ENCODE measurements around the gene OLFML2B.

OLFML2B gene

GRCh38 chr1:161945306-161946060, 78.2 kb downstream of the OLFML2B start:
- DNase-seq (ENCODE audit: low spot score), result no peak

- DNase-seq (ENCODE audit: low spot score), result no peak
Measured at GRCh38 chr1:161944381-161944780, 79.3 kb downstream of the OLFML2B start.

- DNase-seq (ENCODE audit: low spot score), result no peak
Measured at GRCh38 chr1:161943737-161944136, 79.9 kb downstream of the OLFML2B start.

GRCh38 chr1:161941726-161942436, 81.8 kb downstream of the OLFML2B start:
- no peak for DNase-seq (ENCODE audit: low spot score)

- DNase-seq (ENCODE audit: low spot score), result no peak
Measured at GRCh38 chr1:161940866-161941591, 82.6 kb downstream of the OLFML2B start.

- DNase-seq (ENCODE audit: low spot score), result no peak
Measured at GRCh38 chr1:161936786-161937185, 86.9 kb downstream of the OLFML2B start.

- DNase-seq (ENCODE audit: low spot score), result no peak
Measured at GRCh38 chr1:161935264-161935663, 88.4 kb downstream of the OLFML2B start.

GRCh38 chr1:161933592-161934588, 89.8 kb downstream of the OLFML2B start:
- no peak for DNase-seq (ENCODE audit: low spot score)

Data from COLO829 (cell line).